ENCODE results near the gene PACS2. TPM values are rescaled to one million over a fixed set of nuclear protein-coding genes. Genes with fewer than 3 reads are reported as not detected.

PACS2 gene
- total RNA-seq, 4 donors from 2014 or later, result 142 to 225 (median 183) TPM

- H3K4me3 ChIP-seq, result no peak overlapping the region
Measured at GRCh38 chr14:105436891-105437722, 122.6 kb downstream of the PACS2 start.

GRCh38 chr14:105437723-105438500 lies 123.4 kb downstream of the PACS2 start:
- 83 to 93% methylated on average over 7 to 18 of the region's 18 CpGs for WGBS, 2 donors

More at GRCh38 chr14:105436891-105437722, 122.6 kb downstream of the PACS2 start:
- Histone ChIP-seq H3K27me3 (no peaks in the 10 kb centered on the region), H3K27ac (no peak overlapping the region), H3K4me1 (peaks cover 0 to 25% (median 0%) of the 10 kb centered on the region in 4 donors), H3K9me3 (no peaks in the 10 kb centered on the region), H3K36me3 (peaks cover 0 to 38% (median 0%) of the 10 kb centered on the region in 3 donors)
- DNase-seq (ENCODE audit: low spot score in 2 of 2), result no peak
- WGBS, 2 donors, result 86 to 91% methylated on average over 14 to 23 of the region's 31 CpGs
- TF ChIP-seq EP300 (IDR thresholded peaks at IDR 0.05), result no peak
- no peak for TF ChIP-seq POLR2A (IDR thresholded peaks at IDR 0.05)
- TF ChIP-seq CTCF (IDR thresholded peaks at IDR 0.05), result no peak

GRCh38 chr14:105439179-105439578 lies 124.6 kb downstream of the PACS2 start:
- Histone ChIP-seq H3K4me3 (no peak overlapping the region), H3K36me3 (peaks cover 0 to 52% (median 0%) of the 10 kb centered on the region in 3 donors), H3K4me1 (peaks cover 0 to 25% (median 0%) of the 10 kb centered on the region in 4 donors), H3K27ac (no peak overlapping the region), H3K27me3 (no peaks in the 10 kb centered on the region), H3K9me3 (no peaks in the 10 kb centered on the region)
- WGBS, 2 donors, result 81 to 94% methylated on average over 5 to 10 of the region's 11 CpGs
- no peak for DNase-seq (ENCODE audit: low spot score in 2 of 2)
- TF ChIP-seq POLR2A (IDR thresholded peaks at IDR 0.05) (no peak), EP300 (IDR thresholded peaks at IDR 0.05) (no peak), CTCF (IDR thresholded peaks at IDR 0.05) (no peak)

More at GRCh38 chr14:105437723-105438500, 123.4 kb downstream of the PACS2 start:
- Histone ChIP-seq H3K4me1 (peaks cover 0 to 25% (median 0%) of the 10 kb centered on the region in 4 donors), H3K27ac (no peak overlapping the region), H3K27me3 (no peaks in the 10 kb centered on the region), H3K4me3 (no peak overlapping the region), H3K36me3 (peaks cover 0 to 46% (median 0%) of the 10 kb centered on the region in 3 donors), H3K9me3 (no peaks in the 10 kb centered on the region)
- DNase-seq (ENCODE audit: low spot score in 2 of 2), result no peak
- TF ChIP-seq POLR2A (IDR thresholded peaks at IDR 0.05) (no peak), CTCF (IDR thresholded peaks at IDR 0.05) (no peak), EP300 (IDR thresholded peaks at IDR 0.05) (no peak)

GRCh38 chr14:105439710-105440553 lies 125.4 kb downstream of the PACS2 start:
- Histone ChIP-seq H3K4me3 (no peak overlapping the region), H3K36me3 (peaks cover 0 to 52% (median 0%) of the 10 kb centered on the region in 3 donors), H3K9me3 (no peaks in the 10 kb centered on the region), H3K4me1 (peaks cover 0 to 25% (median 0%) of the 10 kb centered on the region in 4 donors), H3K27ac (no peak overlapping the region), H3K27me3 (no peaks in the 10 kb centered on the region)
- no peak for DNase-seq (ENCODE audit: low spot score in 2 of 2)
- 91% methylated on average over 20 to 32 of the region's 33 CpGs for WGBS, 2 donors
- TF ChIP-seq POLR2A (IDR thresholded peaks at IDR 0.05), result no peak
- no peak for TF ChIP-seq EP300 (IDR thresholded peaks at IDR 0.05)
- no peak for TF ChIP-seq CTCF (IDR thresholded peaks at IDR 0.05)
